Putamen (tissue), 1 donor: ENCODE results near the gene SLC7A10.

ENCODE experiments used
- DNase-seq: peaks from one replicate; pipeline ENCODE4 v3.0.0-alpha.2; 2016; ENCODE audit warnings: low spot score

The SLC7A10 gene

DNA sequence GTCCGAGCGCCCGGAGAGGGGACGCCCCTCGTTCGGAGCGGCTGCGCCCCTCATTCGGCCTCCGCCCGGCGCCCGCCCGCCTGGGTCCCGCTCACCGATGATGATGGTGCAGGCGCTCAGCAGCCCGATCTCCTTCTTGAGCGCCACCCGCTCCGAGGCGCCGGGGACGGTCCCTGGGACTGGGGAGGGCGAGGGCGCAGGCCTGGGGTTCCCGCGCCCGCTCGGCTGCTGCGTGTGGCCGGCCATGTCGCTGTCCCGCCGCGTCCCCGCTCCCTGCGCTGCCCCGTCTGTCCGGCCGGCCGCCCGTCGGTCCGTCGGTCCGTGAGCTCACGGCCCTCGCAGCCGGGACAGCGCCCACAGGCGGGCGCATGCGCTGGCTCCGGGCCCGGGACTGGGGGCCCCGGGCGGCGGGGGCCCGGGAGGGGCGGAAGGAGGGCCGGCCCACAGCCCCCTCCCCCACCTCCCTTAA, at the start of gene SLC7A10:
Gene SLC7A10, minus strand, starts transcription at position 393 of the 469 bp plus-strand sequence. Its CDS starts 147 bp downstream, at position 246.
- DNase-seq = no peak

DNA sequence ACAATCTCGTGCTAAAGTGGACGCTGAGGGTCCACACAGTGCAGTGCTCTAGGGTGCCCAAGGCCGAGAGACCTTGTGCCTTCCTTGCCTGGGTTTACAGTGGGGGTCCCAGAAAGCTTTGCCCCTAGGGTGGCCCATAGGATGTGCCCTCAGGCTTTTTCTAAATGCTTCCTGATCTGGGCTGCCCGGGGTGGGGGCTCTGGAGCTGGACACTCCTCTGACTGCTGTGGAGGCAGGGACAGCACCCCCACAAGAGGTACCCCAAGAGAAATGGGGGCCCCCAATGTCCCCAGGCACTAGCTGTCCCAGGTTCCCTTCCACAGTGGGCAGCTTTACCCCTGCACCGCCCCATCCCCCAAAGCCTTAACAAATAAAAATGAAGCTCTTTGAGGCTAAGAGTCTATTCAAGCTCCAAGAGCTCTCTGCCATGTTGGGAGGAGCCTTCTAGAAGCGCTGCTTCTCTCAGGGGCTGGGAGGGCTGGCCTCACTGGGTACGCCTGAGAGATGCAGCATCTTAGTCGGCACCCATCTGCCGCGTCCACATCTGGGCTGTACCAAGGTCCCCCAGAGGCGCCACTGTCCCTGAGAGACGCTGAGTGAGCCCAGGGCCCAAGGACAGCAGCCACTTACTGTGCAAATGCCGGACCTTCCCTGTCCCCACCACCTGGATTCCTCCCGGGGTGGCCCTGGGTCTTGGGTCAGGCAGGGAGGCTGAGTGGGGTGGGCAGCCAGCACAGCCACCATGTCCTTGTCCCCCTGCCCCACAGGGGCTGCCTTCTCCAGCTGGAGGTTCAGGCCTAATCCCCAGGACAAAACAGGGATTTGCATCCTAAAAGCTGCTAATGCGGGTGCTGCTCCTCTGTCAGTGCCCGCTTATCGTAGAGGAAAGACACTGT, 49.3 kb upstream of the SLC7A10 start:
- no peak for DNase-seq

DNA sequence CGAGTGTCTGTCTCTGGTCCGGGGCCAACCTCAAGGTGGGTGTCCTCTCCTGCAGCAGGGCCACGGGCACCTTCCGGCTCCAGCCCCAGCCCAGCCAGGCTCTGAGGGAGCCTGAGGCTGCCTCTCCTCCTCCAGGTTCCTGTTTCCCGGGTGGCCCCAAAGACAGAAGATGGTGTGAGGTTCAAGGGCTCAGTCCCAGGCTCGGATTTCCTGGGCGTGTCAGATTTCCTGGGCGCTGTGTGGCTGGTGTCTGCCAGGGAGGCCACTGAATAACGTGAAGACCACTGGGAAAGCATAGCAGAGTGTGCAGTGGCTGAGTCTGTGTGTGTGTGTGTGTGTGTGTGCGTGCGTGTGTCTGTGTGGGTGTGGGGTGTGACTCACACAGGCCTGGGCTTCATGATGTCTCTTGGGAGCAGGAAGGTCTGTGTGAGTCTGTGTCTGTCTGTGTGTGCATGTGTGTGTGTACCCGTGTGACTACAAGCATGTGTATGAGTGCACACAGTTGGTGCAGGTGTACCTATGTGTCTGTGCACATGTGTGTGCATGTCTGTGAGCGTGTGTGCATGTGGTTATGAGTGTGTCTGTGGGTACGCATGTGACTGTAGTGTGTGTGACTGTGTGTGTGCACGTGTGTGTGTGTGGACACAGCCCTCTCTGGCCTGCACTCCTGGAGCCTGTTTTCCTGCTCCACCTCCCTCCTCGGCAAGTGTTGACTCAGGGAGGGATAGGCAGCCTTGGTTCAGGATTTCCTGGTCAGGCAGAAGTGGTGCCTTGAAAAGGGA, 48.4 kb upstream of the SLC7A10 start:
- DNase-seq = no peak

DNA sequence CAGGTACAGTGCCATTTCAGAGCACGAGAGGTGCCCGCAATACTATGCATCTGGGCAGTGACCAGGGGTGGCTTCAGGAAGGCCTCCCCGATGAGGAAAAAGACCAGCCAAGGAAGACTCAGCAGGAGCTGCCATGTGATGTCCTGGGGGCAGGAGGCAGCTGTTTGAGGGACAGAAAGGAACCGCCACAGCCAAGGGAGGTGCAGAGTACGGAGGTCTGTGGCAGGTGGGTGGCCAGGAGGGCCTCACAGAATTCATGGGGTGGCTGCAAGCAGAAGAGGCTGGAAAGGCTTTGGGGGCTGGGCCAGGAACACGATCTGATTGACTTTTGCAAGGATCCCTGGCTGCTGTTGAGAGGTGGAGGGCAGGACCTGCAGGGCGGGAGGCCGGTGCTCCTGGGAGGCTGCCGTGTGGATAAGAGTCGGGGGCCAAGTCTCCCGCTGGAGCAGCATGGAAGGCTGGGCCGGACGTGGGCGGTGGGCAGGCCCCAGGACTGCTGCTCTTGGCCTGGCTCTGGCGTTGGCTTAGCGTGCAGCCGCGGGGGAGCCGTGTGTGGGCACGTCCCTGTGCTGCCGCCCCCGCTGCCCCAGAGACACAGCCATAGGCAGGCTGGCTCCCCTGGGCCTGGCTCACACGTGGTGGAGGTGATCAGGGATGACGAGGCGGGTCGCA, 47.6 kb upstream of the SLC7A10 start:
- no peak for DNase-seq

GRCh38 chr19:33271246-33272021, 45.8 kb upstream of the SLC7A10 start:
- DNase-seq = no peak

GRCh38 chr19:33270769-33271168, 45.1 kb upstream of the SLC7A10 start:
- no peak for DNase-seq

- DNase-seq = no peak
Observed at GRCh38 chr19:33269016-33269415, 43.4 kb upstream of the SLC7A10 start.

DNA sequence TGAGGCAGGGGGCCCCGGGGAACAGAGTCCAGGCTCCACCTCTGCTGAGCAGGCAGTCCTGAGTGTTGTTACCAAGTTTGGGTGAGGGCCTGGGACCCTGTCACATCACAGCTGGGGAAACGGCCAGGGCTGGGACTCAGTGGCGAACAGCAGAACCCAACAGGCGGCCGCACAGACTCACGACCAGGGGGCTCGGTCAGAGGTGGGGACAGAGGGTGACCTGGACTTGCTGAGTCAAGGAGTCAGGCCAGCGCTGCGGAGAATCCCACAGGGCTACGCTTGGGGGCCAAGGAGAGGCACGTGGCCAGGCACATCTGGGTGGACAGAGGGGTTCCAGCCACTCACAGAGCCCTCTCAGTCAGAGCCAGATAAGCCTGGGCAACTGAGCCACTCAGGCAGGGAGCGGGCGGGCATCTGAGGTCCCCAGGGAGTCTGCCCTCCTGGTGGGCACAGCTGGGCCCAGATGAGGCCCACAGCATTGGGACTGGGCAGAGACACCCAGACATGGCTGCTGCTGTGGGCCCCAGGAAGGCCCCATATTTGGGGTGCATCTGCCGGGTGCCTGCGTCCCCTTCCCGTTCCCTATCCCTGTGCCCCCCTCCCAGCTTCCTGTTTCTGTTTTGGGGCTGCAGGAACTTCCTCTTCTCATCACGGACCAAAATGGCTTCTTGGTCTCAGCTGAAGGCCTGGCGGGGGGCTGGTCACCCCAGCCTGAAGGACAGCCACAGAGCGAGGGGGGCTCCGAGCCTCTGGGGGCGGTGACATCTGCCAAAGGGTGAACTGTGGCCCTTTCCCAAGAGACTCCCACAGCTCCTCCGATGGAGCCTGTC, 42.7 kb upstream of the SLC7A10 start:
- DNase-seq = no peak

- DNase-seq = no peak
Observed at GRCh38 chr19:33267706-33268105, 42.1 kb upstream of the SLC7A10 start.

GRCh38 chr19:33266974-33267484, 41.4 kb upstream of the SLC7A10 start:
- no peak for DNase-seq

DNA sequence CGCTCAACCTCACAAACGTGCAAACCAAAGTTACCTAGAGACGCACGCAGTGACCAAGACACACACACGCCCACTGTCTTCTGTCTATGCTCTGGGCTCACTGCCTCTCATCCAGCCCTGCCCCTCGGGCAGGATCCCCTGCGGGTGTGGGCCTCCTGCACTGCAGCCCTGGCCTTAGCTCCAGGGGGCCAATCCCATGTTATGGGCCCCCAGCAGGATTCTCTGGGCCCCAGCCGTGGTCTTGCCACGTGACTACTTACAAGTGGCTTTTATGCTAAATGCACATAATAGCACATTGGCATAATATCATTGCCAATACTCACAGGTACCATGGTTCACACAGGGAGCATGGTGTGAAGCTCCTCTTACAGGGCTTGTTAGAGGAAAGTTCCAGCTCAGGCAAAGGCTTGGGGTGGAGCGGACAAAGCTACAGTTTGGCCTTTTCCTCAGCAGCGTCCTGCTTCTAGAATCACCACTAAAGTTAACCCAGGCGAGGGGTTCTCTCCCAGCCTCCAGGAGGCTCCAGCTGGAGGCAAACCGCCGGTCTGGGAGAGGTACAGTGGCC, 39.3 kb upstream of the SLC7A10 start:
- no peak for DNase-seq

- DNase-seq = no peak
Observed at GRCh38 chr19:33263325-33264023, 37.8 kb upstream of the SLC7A10 start.

DNA sequence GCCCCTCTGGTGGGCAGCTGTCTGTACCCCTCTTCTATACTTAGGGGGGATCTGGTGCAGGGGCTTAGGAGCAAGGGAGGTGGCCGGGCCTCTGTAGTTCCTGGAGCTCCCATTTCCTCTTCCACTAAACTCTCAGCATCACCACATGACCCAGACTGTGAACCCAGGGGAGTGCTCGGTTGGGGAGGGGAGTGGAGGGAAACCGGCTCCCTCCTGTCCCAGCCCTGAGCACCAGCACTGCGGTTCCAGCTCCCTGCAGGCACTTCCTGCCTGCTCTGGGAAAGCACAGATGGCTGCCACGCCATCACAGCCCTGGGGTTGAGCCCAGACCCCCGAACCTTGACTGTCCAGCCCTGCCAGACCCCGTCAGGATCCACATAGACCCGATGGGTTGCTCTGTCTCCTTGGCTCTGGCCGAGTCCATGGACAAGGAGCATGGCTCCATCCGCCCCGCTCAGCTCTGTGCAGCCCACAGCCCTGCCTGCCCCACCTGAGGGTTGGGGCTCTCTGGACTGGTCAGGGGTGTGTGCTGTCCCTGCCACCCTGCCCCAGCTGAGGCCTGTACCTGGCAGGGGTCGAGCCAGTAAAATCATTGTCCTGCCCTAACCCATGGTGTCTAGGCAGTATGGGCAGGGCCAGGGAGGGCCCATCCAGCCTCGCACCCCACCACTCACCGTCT, 36.0 kb upstream of the SLC7A10 start:
- no peak for DNase-seq

GRCh38 chr19:33260628-33261418, 35.2 kb upstream of the SLC7A10 start:
- DNase-seq = no peak

GRCh38 chr19:33259539-33259938, 33.9 kb upstream of the SLC7A10 start:
- DNase-seq = no peak

- DNase-seq = no peak
Observed at GRCh38 chr19:33257828-33258227, 32.2 kb upstream of the SLC7A10 start.

DNA sequence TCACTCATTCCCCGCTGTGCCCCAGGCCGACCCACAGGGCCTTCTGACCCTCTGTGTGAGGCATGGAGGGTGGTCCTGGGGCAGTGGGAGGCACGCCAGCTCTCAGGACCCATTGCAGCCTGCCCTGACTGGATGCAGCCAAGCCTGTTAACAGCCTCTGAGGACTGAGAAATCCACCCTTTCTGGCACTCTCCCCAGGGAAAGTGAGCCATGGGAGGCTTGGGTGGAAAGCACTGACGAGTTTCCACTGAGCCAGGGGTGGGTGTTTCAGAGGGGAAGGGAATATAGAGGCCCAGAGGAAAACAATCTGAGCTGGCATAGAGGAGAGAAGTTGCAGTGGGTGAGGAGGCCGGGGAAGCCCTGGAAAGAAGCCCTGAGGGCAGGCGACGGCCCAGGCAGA, 30.6 kb upstream of the SLC7A10 start:
- DNase-seq = no peak

DNA sequence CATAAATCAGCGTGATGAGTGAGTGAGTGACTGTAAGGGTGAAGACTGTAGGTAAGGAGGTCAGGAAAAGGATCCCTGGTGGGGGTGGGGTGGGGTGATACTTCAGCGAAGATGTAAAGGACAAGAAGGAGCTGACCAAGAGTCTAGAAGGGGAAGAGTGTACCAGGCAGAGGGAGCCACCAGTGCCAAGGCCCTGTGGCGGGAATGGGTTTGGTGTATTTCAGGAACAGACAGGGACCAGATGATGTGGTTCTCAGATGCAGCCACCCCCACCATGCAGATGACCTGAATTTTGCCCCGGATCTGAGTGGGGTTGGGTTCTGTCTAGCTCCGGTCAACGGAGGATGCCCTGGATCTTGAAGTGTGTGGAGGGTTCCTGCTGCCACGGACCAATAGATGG, 30.1 kb upstream of the SLC7A10 start:
- no peak for DNase-seq
